Fibroblast of pulmonary artery (primary cell): ENCODE results near the gene ESPN.

Experiments used
- DNase-seq: peaks from one replicate; pipeline ENCODE4 v3.0.0-alpha.2; 2010; ENCODE audit warnings: low read depth
- H3K4me3 ChIP-seq: replicated peaks from 2 replicates; pipeline ENCODE4 v1.5.1; 2011; ENCODE audit warnings: low read depth, mild to moderate bottlenecking, control low read depth, low read length, moderate library complexity
- CTCF ChIP-seq: IDR thresholded peaks from 2 replicates; pipeline ENCODE4 v1.5.1; 2011; ENCODE audit warnings: mild to moderate bottlenecking, control low read depth, low read length, inconsistent platforms; ENCODE audit errors: missing control alignments

The ESPN gene

GRCh38 chr1:6501279-6501813, 76.8 kb downstream of the ESPN start:
- no peak for DNase-seq
- H3K4me3 ChIP-seq: no peak overlapping the region
- no peak for TF ChIP-seq CTCF

- H3K4me3 ChIP-seq: no peak overlapping the region
- peak; percentile 41 for DNase-seq
- TF ChIP-seq CTCF: no peak
Measured at GRCh38 chr1:6502000-6502891, 77.7 kb downstream of the ESPN start.

- DNase-seq: no peak
- TF ChIP-seq CTCF: no peak
- no peak overlapping the region for H3K4me3 ChIP-seq
Measured at GRCh38 chr1:6503884-6504602, 79.5 kb downstream of the ESPN start.

- TF ChIP-seq CTCF: no peak
- no peak for DNase-seq
- H3K4me3 ChIP-seq: no peak overlapping the region
Measured at GRCh38 chr1:6504887-6505286, 80.3 kb downstream of the ESPN start.

GRCh38 chr1:6505367-6506209, 81.0 kb downstream of the ESPN start:
- no peak for DNase-seq
- H3K4me3 ChIP-seq: no peak overlapping the region
- TF ChIP-seq CTCF: no peak

- no peak for DNase-seq
- no peak for TF ChIP-seq CTCF
- H3K4me3 ChIP-seq: no peak overlapping the region
Measured at GRCh38 chr1:6506210-6507036, 81.8 kb downstream of the ESPN start.
